Spleen (tissue), 7 donors: ENCODE data around the gene TMEM38B.

ENCODE experiments used
- POLR2A ChIP-seq, 3 donors: fragments of 450-650 bp; IDR thresholded peaks; one replicate each; pipeline ENCODE4 v1.5.1; 2017; ENCODE audit warnings: antibody characterized with exemption in 3 of 3, mild to moderate bottlenecking in 1 of 3
- TF ChIP-seq, protein P1 (sequence below), 11 experiments: fragments of 200-600 bp in 7 of 11; fragments of 450-650 bp in 4 of 11; sonication (generic) in 4 of 11; IDR thresholded peaks in 8 of 11; conservative IDR thresholded peaks in 3 of 11; 1 replicate in 7 of 11; 2 replicates in 4 of 11; pipeline versions ENCODE4 v1.4.0 to v1.8.0; 2016 to 2021; ENCODE audit warnings: antibody characterized with exemption in 11 of 11, inconsistent platforms in 4 of 11, mild to moderate bottlenecking in 1 of 11
- donor health status: DM: no; HTN: no; CAD: no; lungs with moderate emphysema.
- donor health status: DM: no; HTN: no; CAD: no.
- donor health status: DM: no; HTN: no; CAD: no.

DNA sequence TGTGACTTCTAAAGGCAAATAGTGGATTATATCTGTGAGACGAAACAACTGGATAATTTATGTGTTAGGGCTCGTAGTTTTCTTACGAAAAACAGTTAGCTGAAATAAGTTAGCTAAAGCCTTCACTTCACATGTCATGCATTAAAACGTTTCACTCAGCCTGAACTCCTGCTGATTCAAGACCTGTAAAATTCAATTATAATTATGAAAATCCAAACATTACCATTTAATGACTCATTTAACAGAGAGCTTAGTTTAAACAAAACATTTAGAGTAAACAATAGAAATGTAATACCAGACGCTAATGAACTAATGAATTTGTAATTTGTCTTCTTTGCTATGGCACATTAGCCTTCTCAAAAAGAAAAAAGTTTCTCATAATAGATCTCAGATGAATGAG, 30.4 kb upstream of the TMEM38B start:
- TF ChIP-seq, protein P1, sequence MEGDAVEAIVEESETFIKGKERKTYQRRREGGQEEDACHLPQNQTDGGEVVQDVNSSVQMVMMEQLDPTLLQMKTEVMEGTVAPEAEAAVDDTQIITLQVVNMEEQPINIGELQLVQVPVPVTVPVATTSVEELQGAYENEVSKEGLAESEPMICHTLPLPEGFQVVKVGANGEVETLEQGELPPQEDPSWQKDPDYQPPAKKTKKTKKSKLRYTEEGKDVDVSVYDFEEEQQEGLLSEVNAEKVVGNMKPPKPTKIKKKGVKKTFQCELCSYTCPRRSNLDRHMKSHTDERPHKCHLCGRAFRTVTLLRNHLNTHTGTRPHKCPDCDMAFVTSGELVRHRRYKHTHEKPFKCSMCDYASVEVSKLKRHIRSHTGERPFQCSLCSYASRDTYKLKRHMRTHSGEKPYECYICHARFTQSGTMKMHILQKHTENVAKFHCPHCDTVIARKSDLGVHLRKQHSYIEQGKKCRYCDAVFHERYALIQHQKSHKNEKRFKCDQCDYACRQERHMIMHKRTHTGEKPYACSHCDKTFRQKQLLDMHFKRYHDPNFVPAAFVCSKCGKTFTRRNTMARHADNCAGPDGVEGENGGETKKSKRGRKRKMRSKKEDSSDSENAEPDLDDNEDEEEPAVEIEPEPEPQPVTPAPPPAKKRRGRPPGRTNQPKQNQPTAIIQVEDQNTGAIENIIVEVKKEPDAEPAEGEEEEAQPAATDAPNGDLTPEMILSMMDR (IDR thresholded peaks at IDR 0.05 in 8 of 11, conservative IDR thresholded peaks at IDR 0.05 in 3 of 11), result no peak
- no peak for TF ChIP-seq POLR2A (IDR thresholded peaks at IDR 0.05)
